T-cell (primary cell): Measurements from ENCODE around the gene PPARA. TPM values are rescaled to one million over a fixed set of nuclear protein-coding genes. Genes with fewer than 3 reads are reported as not detected.
"Not testable (repeated sequence)": the region's sequence is repeated elsewhere in the genome, so short reads cannot be mapped to it uniquely, and the experiment has no call there.

ENCODE experiments used
- ATAC-seq, 4 experiments: fragments of 200-7000 bp in 3 of 4; fragments of 150-1000 bp in 1 of 4; cut with Tn5 transposase; replicated peaks in 1 of 4; 1 replicate in 3 of 4; 2 replicates in 1 of 4; pipeline ENCODE4 v1.10.0; 2021; ENCODE audit warnings: moderate library complexity in 3 of 4, mild to moderate bottlenecking in 2 of 4, moderate number of reproducible peaks in 1 of 4
- CTCF ChIA-PET, 2 donors: fragments of 300-600 bp; sonication (Branson Sonifier 250); formaldehyde crosslinking; loops; one replicate each; lab custom pipeline; 2022; ENCODE audit warnings: antibody characterized with exemption in 2 of 2; lab: Charles Lee
- POLR2A ChIA-PET, 2 donors: fragments of 300-600 bp; sonication (Branson Sonifier 250); formaldehyde crosslinking; loops; one replicate each; lab custom pipeline; 2022; ENCODE audit warnings: antibody characterized with exemption in 2 of 2; lab: Charles Lee
- DNase-seq, 35 experiments: peaks; one replicate each; pipeline versions ENCODE4 v3.0.0 to v3.0.0-alpha.2; 2013 to 2023
- H3K27ac ChIP-seq: one replicate; pipeline ENCODE4 v1.5.1; 2013; ENCODE audit warnings: low read length
- H3K27me3 ChIP-seq, 2 experiments: replicated peaks in 1 of 2; 1 replicate in 1 of 2; 2 replicates in 1 of 2; pipeline versions ENCODE4 v1.6.1 to v1.7.0; 2013; ENCODE audit warnings: low read length in 1 of 2, mixed read lengths in 1 of 2; ENCODE audit not compliant: control insufficient read depth in 2 of 2, insufficient read depth in 2 of 2; ENCODE audit errors: extremely low read depth in 1 of 2
- H3K36me3 ChIP-seq, 2 donors: 1 replicate in 1 of 2; 2 replicates in 1 of 2; pipeline versions ENCODE4 v1.6.1 to v1.7.0; 2013; ENCODE audit warnings: low read length in 1 of 2; ENCODE audit not compliant: control insufficient read depth in 2 of 2, insufficient read depth in 1 of 2; ENCODE audit errors: extremely low read depth in 1 of 2
- H3K4me1 ChIP-seq, 2 experiments: 1 replicate in 1 of 2; 2 replicates in 1 of 2; pipeline versions ENCODE4 v1.6.1 to v1.7.0; 2013; ENCODE audit warnings: low read length in 2 of 2, mixed read lengths in 1 of 2; ENCODE audit not compliant: insufficient read depth in 2 of 2, control insufficient read depth in 1 of 2; ENCODE audit errors: extremely low read depth in 1 of 2
- H3K4me3 ChIP-seq, 2 donors: 1 replicate in 1 of 2; 2 replicates in 1 of 2; pipeline versions ENCODE4 v1.5.1 to v1.7.0; 2013; ENCODE audit warnings: mild to moderate bottlenecking in 2 of 2, low read length in 1 of 2, moderate library complexity in 1 of 2; ENCODE audit not compliant: control insufficient read depth in 1 of 2; ENCODE audit errors: extremely low read depth in 1 of 2
- H3K9me3 ChIP-seq: 2 replicates; pipeline ENCODE4 v1.7.0; 2013
- H3K27ac Mint-ChIP-seq, 2 donors: one replicate each; pipeline ENCODE4 v1.8.0; 2020 to 2021; ENCODE audit warnings: mild to moderate bottlenecking in 2 of 2, mixed read lengths in 2 of 2
- H3K27me3 Mint-ChIP-seq, 2 donors: one replicate each; pipeline ENCODE4 v1.8.0; 2021 to 2022; ENCODE audit warnings: mixed read lengths in 2 of 2
- H3K36me3 Mint-ChIP-seq: one replicate; pipeline ENCODE4 v1.8.0; 2021; ENCODE audit warnings: mixed read lengths
- H3K4me1 Mint-ChIP-seq, 3 donors: one replicate each; pipeline ENCODE4 v1.8.0; 2020 to 2022; ENCODE audit warnings: mixed read lengths in 3 of 3, mild to moderate bottlenecking in 1 of 3
- H3K4me3 Mint-ChIP-seq, 3 donors: one replicate each; pipeline ENCODE4 v1.8.0; 2020 to 2022; ENCODE audit warnings: mild to moderate bottlenecking in 3 of 3, mixed read lengths in 3 of 3, moderate library complexity in 3 of 3
- H3K9me3 Mint-ChIP-seq, 3 donors: one replicate each; pipeline ENCODE4 v1.8.0; 2020 to 2022; ENCODE audit warnings: mixed read lengths in 3 of 3
- WGBS: methylation state at CpG from one replicate; pipeline ENCODE4 v1.1.5; 2013; ENCODE audit warnings: missing lambda C conversion rate; ENCODE audit not compliant: insufficient coverage; 5-methylcytosine and 5-hydroxymethylcytosine counted together
- total RNA-seq, 35 experiments: library from RNA in 6 of 35; stranded (reverse) in 6 of 35; fragments of 120-200 nt in 1 of 35; gene quantifications; one replicate each; pipeline versions ENCODE4 v1.2.1 to v1.2.4 and lab custom pipeline; 2013 to 2026

The PPARA gene
- total RNA-seq, 5 donors from 2014 or later (not counting 1 experiment from before 2014, with no cell fraction given) = 11.0 to 22.2 (median 19.6) TPM

DNA sequence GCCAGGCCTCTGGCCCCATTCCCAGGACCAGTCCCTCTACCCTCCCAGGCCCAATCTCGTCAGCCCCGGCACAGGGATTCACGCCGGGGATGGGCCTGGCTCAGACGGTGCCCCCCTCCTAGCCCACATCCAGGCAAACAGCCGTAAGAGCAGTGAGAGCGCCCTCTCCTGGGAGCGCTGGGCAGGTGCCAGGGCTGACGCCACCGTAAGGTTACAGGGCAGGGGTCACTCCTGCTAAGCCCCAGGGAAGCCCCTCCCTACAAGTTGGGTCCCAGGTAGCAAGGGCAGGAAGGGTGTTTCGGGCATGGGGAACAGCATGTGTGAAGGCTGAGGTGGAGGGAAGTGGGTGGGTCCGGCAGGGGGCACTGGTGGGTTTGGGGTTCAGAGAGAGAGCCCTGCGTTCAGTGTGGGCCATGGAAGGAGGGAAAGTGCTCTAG lies 19.2 kb upstream of the PPARA start:
- Mint-ChIP-seq H3K36me3 (no peaks in the 10 kb centered on the region), H3K4me3 (no peak overlapping the region), H3K9me3 (no peaks in the 10 kb centered on the region), H3K27ac (no peak overlapping the region), H3K27me3 (no peaks in the 10 kb centered on the region), H3K4me1 (no peaks in the 10 kb centered on the region)
- Histone ChIP-seq H3K4me1 (no peaks in the 10 kb centered on the region), H3K27ac (no peak overlapping the region), H3K4me3 (no peak overlapping the region), H3K9me3 (no peaks in the 10 kb centered on the region), H3K36me3 (no peaks in the 10 kb centered on the region), H3K27me3 (peaks cover 0 to 3% of the 10 kb centered on the region in 2 experiments)
- 91% methylated on average over 13 of the region's 13 CpGs for WGBS
- no peak for DNase-seq
- ATAC-seq = no peak
- ChIA-PET POLR2A (no interaction called here), CTCF (no interaction called here)

DNA sequence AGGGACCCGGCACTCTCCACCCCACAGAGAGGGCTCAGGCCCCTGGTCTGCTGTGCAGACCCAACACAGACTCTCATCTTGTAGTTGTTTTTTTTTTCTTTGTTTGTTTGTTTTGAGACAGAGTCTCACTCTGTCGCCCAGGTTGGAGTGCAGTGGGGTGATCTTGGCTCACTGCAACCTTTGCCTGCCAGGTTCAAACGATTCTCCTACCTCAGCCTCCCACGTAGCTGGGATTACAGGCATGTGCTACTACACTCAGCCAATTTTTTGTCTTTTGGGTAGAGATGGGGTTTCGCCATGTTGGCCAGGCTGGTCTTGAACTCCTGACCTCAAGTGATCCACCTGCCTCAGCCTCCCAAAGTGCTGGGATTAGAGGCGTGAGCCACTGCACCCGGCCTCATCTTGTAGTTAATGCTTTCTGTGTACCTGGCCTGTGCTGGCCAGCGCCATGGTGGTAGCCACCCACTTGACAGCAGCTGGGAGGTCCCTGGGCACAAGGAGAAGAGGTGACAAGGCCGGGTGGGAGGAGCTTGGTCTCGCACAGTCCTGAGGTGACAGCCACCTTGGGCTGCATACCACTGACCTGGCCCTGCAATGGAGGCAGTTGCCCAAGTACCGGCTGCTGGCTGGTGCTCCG lies 18.0 kb upstream of the PPARA start:
- WGBS = 81% methylated on average over 6 of the region's 12 CpGs
- ATAC-seq = not testable (repeated sequence)

DNA sequence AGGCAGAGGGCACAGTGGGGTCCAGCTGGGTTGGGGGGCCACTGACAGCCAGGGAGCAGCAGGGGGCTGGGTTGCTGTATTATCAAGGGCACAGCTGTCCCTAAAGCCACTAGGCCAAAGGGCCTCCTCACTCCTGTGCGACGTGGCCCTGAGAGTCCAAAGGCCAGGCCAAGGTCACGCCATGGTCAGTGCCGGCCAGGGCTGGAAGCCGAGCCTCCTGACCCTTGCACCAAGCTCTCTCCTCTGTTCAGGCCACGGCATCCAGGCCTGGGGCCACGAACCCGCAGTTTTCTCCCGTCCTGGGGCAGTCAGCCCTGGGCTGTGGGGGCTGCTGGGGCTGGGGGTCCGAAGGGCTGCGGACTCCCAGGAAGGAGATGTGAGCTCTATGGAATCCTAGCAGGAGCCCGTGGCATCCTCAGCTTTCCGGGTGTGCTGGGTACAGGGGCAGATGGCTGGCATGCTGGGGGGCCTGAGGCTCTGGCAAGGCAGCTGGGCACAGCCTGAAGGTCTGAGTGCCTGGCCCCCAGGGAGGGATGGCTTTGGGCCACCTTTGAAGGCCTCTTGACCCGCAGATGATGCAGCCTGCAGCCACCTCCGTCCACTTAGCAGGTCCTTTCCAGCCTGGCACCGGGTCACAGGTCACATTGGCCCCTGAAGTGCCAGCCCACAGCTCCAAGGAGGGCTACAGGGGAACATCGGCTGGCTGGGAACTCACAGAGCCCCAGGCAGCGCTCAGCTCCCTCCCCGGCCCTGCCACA lies 17.3 kb upstream of the PPARA start:
- 87% methylated on average over 17 of the region's 19 CpGs for WGBS
- no peaks in the 10 kb centered on the region for H3K4me1 Mint-ChIP-seq
- Histone ChIP-seq H3K9me3 (no peaks in the 10 kb centered on the region), H3K4me1 (no peaks in the 10 kb centered on the region), H3K27me3 (peaks cover 0 to 3% of the 10 kb centered on the region in 2 experiments), H3K4me3 (no peak overlapping the region), H3K27ac (no peak overlapping the region), H3K36me3 (no peaks in the 10 kb centered on the region)
- POLR2A ChIA-PET = no interaction called here
- no peaks in the 10 kb centered on the region for H3K36me3 Mint-ChIP-seq
- H3K4me3 Mint-ChIP-seq = no peak overlapping the region
- H3K27ac Mint-ChIP-seq = no peak overlapping the region
- DNase-seq = no peak
- no peaks in the 10 kb centered on the region for H3K27me3 Mint-ChIP-seq
- ATAC-seq = no peak
- H3K9me3 Mint-ChIP-seq = no peaks in the 10 kb centered on the region
- CTCF ChIA-PET = no interaction called here

More for the DNA sequence above, 18.0 kb upstream of the PPARA start:
- POLR2A ChIA-PET, H3K9me3 Mint-ChIP-seq, H3K36me3 ChIP-seq, H3K4me3 ChIP-seq, H3K27me3 ChIP-seq, H3K9me3 ChIP-seq, H3K27me3 Mint-ChIP-seq, DNase-seq, H3K4me1 Mint-ChIP-seq, H3K4me1 ChIP-seq, H3K27ac Mint-ChIP-seq, H3K4me3 Mint-ChIP-seq, CTCF ChIA-PET, H3K36me3 Mint-ChIP-seq, H3K27ac ChIP-seq: not testable (repeated sequence)

DNA sequence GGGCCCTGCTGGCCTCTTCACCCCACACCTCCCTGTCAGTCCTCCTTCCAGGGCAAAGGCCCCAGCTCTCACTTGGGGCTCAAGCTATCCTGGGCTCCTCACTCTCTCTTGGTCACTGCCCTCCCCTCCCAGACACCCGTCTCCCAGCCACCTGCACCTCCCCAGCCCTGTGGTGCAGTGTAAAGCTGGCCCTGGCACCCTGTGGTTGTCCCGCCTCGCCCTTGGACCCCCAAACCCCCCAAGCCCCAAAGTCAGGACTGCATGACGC lies 16.8 kb upstream of the PPARA start:
- Histone ChIP-seq H3K27me3 (peaks cover 0 to 3% of the 10 kb centered on the region in 2 experiments), H3K36me3 (no peaks in the 10 kb centered on the region), H3K27ac (no peak overlapping the region), H3K9me3 (no peaks in the 10 kb centered on the region), H3K4me3 (no peak overlapping the region), H3K4me1 (no peaks in the 10 kb centered on the region)
- Mint-ChIP-seq H3K27ac (no peak overlapping the region), H3K4me3 (no peak overlapping the region), H3K4me1 (no peaks in the 10 kb centered on the region), H3K27me3 (no peaks in the 10 kb centered on the region), H3K36me3 (no peaks in the 10 kb centered on the region), H3K9me3 (no peaks in the 10 kb centered on the region)
- WGBS = 96% methylated on average over 3 of the region's 4 CpGs
- CTCF ChIA-PET = no interaction called here
- DNase-seq (no peak), ATAC-seq (no peak)
- POLR2A ChIA-PET = no interaction called here

DNA sequence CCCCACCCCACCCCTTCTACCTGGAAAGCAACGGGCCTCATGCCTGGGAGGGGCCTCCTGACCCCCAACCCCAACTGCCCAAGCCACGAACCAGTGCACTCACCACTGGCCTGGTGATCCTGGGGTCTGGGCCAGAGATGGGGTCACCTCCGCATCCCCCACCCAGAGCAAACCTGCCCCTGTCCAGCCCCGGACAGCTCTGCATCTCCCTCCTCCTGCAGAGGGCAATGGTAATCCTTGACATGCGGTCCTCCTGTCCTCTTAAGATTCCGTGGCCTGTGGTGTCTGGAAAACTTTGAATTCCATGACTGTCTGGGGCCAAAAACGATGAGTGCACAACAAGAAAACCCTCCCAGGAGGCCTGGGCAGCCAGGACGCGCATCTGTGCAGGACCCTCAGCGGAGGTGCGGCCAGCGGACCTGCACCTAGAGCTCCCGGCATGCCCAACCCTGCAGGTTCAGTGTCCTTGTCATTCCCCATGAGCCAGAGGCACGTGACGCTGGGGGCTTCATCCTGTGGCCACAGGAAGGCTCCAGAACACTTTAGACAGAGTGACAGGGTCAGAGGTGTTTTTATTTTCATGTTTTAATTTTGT lies 16.1 kb upstream of the PPARA start:
- Mint-ChIP-seq H3K9me3 (no peaks in the 10 kb centered on the region), H3K27me3 (no peaks in the 10 kb centered on the region), H3K36me3 (no peaks in the 10 kb centered on the region), H3K27ac (no peak overlapping the region), H3K4me1 (no peaks in the 10 kb centered on the region), H3K4me3 (no peak overlapping the region)
- ATAC-seq (no peak), DNase-seq (no peak)
- Histone ChIP-seq H3K36me3 (no peaks in the 10 kb centered on the region), H3K27me3 (peaks cover 0 to 3% of the 10 kb centered on the region in 2 experiments), H3K4me1 (no peaks in the 10 kb centered on the region), H3K4me3 (no peak overlapping the region), H3K27ac (no peak overlapping the region), H3K9me3 (no peaks in the 10 kb centered on the region)
- ChIA-PET POLR2A (no interaction called here), CTCF (no interaction called here)
- WGBS = 82% methylated on average over 15 of the region's 15 CpGs

DNA sequence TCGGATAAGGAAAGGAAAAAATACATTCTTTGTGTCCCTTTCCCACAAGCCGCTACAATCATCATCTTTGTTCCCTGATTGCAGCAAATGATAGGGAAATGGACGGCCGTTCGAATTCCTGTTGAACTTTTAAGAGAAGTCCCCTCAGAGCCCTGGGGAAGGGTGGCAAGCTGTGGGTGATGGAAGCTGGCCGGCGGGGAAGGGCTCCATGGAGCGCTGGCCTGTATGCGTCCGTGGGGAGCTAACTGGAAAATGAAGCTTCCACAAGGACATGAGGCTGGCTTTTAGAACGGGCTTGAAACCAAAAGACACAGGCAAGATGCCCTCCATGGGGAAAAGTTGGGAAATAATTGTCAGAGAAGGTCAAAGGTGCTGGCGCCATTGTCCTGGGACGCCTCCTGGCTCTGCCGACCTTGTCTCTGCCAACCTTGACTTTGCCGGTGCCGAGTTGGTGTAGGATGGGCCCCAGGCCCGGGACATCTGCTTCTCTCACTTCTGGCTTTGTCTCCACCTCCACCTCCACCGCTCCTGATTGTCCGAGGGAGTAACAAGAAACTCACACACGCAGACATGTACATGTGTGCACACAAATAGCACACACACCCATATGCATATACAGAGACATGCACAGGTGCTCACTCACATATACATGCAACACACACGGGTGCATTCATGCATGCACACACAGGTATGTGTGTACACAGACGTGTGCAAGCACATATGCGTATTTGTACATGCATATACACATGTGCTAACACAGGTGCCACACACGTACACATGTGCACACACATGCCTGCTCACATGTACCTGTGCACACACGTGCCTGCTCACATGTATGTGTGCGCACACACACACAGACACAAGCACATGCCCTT lies 14.5 kb upstream of the PPARA start:
- Mint-ChIP-seq H3K27me3 (no peaks in the 10 kb centered on the region), H3K4me1 (no peaks in the 10 kb centered on the region), H3K36me3 (no peaks in the 10 kb centered on the region), H3K4me3 (no peak overlapping the region), H3K27ac (no peak overlapping the region), H3K9me3 (no peaks in the 10 kb centered on the region)
- Histone ChIP-seq H3K9me3 (no peaks in the 10 kb centered on the region), H3K4me1 (no peaks in the 10 kb centered on the region), H3K36me3 (no peaks in the 10 kb centered on the region), H3K27ac (no peak overlapping the region), H3K4me3 (no peak overlapping the region), H3K27me3 (peaks cover 0 to 3% of the 10 kb centered on the region in 2 experiments)
- DNase-seq = no peak
- ChIA-PET CTCF (no interaction called here), POLR2A (no interaction called here)
- ATAC-seq = no peak
- WGBS = 88% methylated on average over 22 of the region's 26 CpGs
